Liver (tissue), 3 donors: Measurements from ENCODE around the gene ASIC4.

Experiments used
- ATF3 ChIP-seq: IDR thresholded peaks from 2 replicates; pipeline ENCODE4 v1.6.1; 2016; ENCODE audit warnings: antibody characterized with exemption
- CTCF ChIP-seq: fragments of 150-350 bp; IDR thresholded peaks from 2 replicates; pipeline ENCODE4 v1.5.1; 2017; ENCODE audit warnings: improper control_type of control experiment, low read depth, low read length; ENCODE audit not compliant: missing input control
- JUND ChIP-seq, 2 donors: IDR thresholded peaks; 2 replicates each; pipeline ENCODE4 v1.6.1; 2016; ENCODE audit warnings: antibody characterized with exemption in 2 of 2
- REST ChIP-seq: IDR thresholded peaks from 2 replicates; pipeline ENCODE4 v1.6.1; 2016; ENCODE audit warnings: antibody characterized with exemption, mild to moderate bottlenecking
- TAF1 ChIP-seq: conservative IDR thresholded peaks from 2 replicates; pipeline ENCODE4 v1.6.1; 2016; ENCODE audit warnings: antibody characterized with exemption, mild to moderate bottlenecking
- donor health status: healthy.
- donor health status: healthy.

- TF ChIP-seq TAF1 (no peak), REST (no peak), JUND (IDR thresholded peaks at IDR 0.05) (no peak), CTCF (no peak), ATF3 (no peak)
These were observed 8.1 kb downstream of the ASIC4 start for GRCh38 chr2:219522111-219523030.
